CD14-positive monocyte (primary cell): ENCODE measurements around the gene KLHL9. TPM values are rescaled to one million over a fixed set of nuclear protein-coding genes. Genes with fewer than 3 reads are reported as not detected.
A peak's percentile ranks its signal among the peaks of the same experiment; 100 is the strongest.

Source experiments
- DNase-seq, 3 donors: peaks; one replicate each; pipeline ENCODE4 v3.0.0-alpha.2; 2011 to 2022
- H2AFZ ChIP-seq: 2 replicates; pipeline ENCODE4 v1.6.0; 2012; ENCODE audit warnings: mild to moderate bottlenecking, low read depth, low read length, inconsistent platforms; ENCODE audit not compliant: insufficient read depth, poor library complexity, severe bottlenecking
- H3K27ac ChIP-seq, 2 donors: 1 replicate in 1 of 2; 2 replicates in 1 of 2; pipeline ENCODE4 v1.5.1; 2012 to 2013; ENCODE audit warnings: low read length in 2 of 2, control low read depth in 1 of 2, inconsistent platforms in 1 of 2, low read depth in 1 of 2, mild to moderate bottlenecking in 1 of 2
- H3K27me3 ChIP-seq, 2 donors: one replicate each; pipeline versions ENCODE4 v1.6.0 to v1.6.1; 2011 to 2013; ENCODE audit warnings: low read length in 2 of 2; ENCODE audit not compliant: control insufficient read depth in 2 of 2, insufficient read depth in 2 of 2
- H3K36me3 ChIP-seq, 2 donors: replicated peaks in 1 of 2; 1 replicate in 1 of 2; 2 replicates in 1 of 2; pipeline versions ENCODE4 v1.5.1 to v1.6.1; 2012 to 2013; ENCODE audit warnings: low read length in 2 of 2, control low read depth in 1 of 2, inconsistent platforms in 1 of 2, mild to moderate bottlenecking in 1 of 2; ENCODE audit not compliant: insufficient read depth in 2 of 2, control insufficient read depth in 1 of 2
- H3K4me1 ChIP-seq, 2 donors: 1 replicate in 1 of 2; 2 replicates in 1 of 2; pipeline versions ENCODE4 v1.5.1 to v1.6.1; 2012 to 2013; ENCODE audit warnings: low read length in 2 of 2, control low read depth in 1 of 2, inconsistent platforms in 1 of 2, mild to moderate bottlenecking in 1 of 2, moderate library complexity in 1 of 2; ENCODE audit not compliant: insufficient read depth in 2 of 2, control insufficient read depth in 1 of 2
- H3K4me2 ChIP-seq: replicated peaks from 2 replicates; pipeline ENCODE3; 2012; ENCODE audit warnings: low read length, moderate library complexity, mild to moderate bottlenecking; ENCODE audit not compliant: poor library complexity, severe bottlenecking; ENCODE audit errors: extremely low read depth
- H3K4me3 ChIP-seq, 3 experiments: fragments of 200-600 bp in 1 of 3; sonication (generic) in 1 of 3; replicated peaks in 1 of 3; 1 replicate in 2 of 3; 2 replicates in 1 of 3; pipeline ENCODE4 v1.5.1; 2011 to 2013; ENCODE audit warnings: low read length in 3 of 3, mild to moderate bottlenecking in 3 of 3, control low read depth in 2 of 3, low read depth in 2 of 3, inconsistent platforms in 1 of 3, moderate library complexity in 1 of 3
- H3K79me2 ChIP-seq: 2 replicates; pipeline ENCODE4 v1.6.0; 2012; ENCODE audit warnings: mild to moderate bottlenecking, control low read depth, inconsistent platforms, low read length, moderate library complexity; ENCODE audit not compliant: insufficient read depth
- H3K9ac ChIP-seq: 2 replicates; pipeline ENCODE4 v1.6.0; 2017; ENCODE audit warnings: low read length, mild to moderate bottlenecking; ENCODE audit not compliant: insufficient read depth, poor library complexity, severe bottlenecking
- H3K9me3 ChIP-seq, 2 donors: replicated peaks in 1 of 2; 1 replicate in 1 of 2; 2 replicates in 1 of 2; pipeline versions ENCODE4 v1.5.1 to v1.6.1; 2012 to 2013; ENCODE audit warnings: low read length in 2 of 2, control low read depth in 1 of 2; ENCODE audit not compliant: control insufficient read depth in 1 of 2, insufficient read depth in 1 of 2
- H4K20me1 ChIP-seq: 2 replicates; pipeline ENCODE4 v1.6.0; 2012; ENCODE audit warnings: mild to moderate bottlenecking, low read length, control low read depth, moderate library complexity; ENCODE audit not compliant: insufficient read depth
- H3K27ac Mint-ChIP-seq, 7 donors: one replicate each; pipeline ENCODE4 v1.8.0; 2020; ENCODE audit warnings: mild to moderate bottlenecking in 7 of 7, mixed read lengths in 7 of 7, moderate library complexity in 6 of 7, inconsistent platforms in 2 of 7
- H3K27me3 Mint-ChIP-seq, 3 donors: one replicate each; pipeline ENCODE4 v1.8.0; 2021 to 2022; ENCODE audit warnings: low read depth in 3 of 3, mild to moderate bottlenecking in 3 of 3, mixed read lengths in 3 of 3, moderate library complexity in 3 of 3, inconsistent platforms in 1 of 3
- H3K36me3 Mint-ChIP-seq, 2 donors: one replicate each; pipeline ENCODE4 v1.8.0; 2020; ENCODE audit warnings: mixed read lengths in 2 of 2, inconsistent platforms in 1 of 2, mild to moderate bottlenecking in 1 of 2
- H3K4me1 Mint-ChIP-seq: one replicate; pipeline ENCODE4 v1.8.0; 2020; ENCODE audit warnings: mild to moderate bottlenecking, mixed read lengths
- H3K4me3 Mint-ChIP-seq, 2 donors: one replicate each; pipeline ENCODE4 v1.8.0; 2020; ENCODE audit warnings: mild to moderate bottlenecking in 2 of 2, mixed read lengths in 2 of 2, moderate library complexity in 1 of 2
- H3K9me3 Mint-ChIP-seq, 7 donors: one replicate each; pipeline ENCODE4 v1.8.0; 2020 to 2022; ENCODE audit warnings: mixed read lengths in 7 of 7, mild to moderate bottlenecking in 6 of 7, moderate library complexity in 6 of 7, inconsistent platforms in 2 of 7
- CTCF ChIP-seq: fragments of 200-600 bp; IDR thresholded peaks from one replicate; pipeline ENCODE4 v1.8.0; 2022; ENCODE audit warnings: antibody characterized with exemption, mild to moderate bottlenecking
- WGBS: methylation state at CpG from one replicate; pipeline ENCODE4 v1.1.5; 2013; ENCODE audit warnings: missing lambda C conversion rate; ENCODE audit not compliant: insufficient coverage; 5-methylcytosine and 5-hydroxymethylcytosine counted together
- intact Hi-C, 2 donors: fragments of 100-400 bp; cut with micrococcal nuclease; formaldehyde crosslinking; loops; one replicate each; pipeline versions ENCODE4 v1.15.0 to v1.15.1; 2023
- polyA minus RNA-seq: library from RNA; depleted of rRNA, polyadenylated mRNA; stranded (reverse); fragments of >200 nt; gene quantifications from 2 replicates; pipeline ENCODE4 v1.2.3, GENCODE V29; 2012
- polyA plus RNA-seq, 3 donors: library from polyadenylated mRNA; depleted of rRNA in 1 of 3; unstranded in 2 of 3; stranded (reverse) in 1 of 3; fragments of 300-500 nt in 2 of 3; fragments of >200 nt in 1 of 3; fragmentation: Illumina TruSeq in 2 of 3; gene quantifications; 1 replicate in 2 of 3; 2 replicates in 1 of 3; pipeline ENCODE4 v1.2.3, GENCODE V29; 2012 to 2021
- total RNA-seq, 12 experiments: library from RNA in 1 of 12; stranded (reverse) in 1 of 12; fragments of 120-200 nt in 1 of 12; gene quantifications; one replicate each; pipeline ENCODE4 v1.2.4 and lab custom pipeline; 2013 to 2026; ENCODE audit warnings: mixed read lengths in 6 of 12, inconsistent platforms in 1 of 12

The KLHL9 gene
- 16.5 TPM for total RNA-seq (2013)
- 1 to 10 TPM; 2.8 to 9.0 (median 7.7) TPM for polyA plus RNA-seq
- 4.6 and 8.1 TPM in 2 replicates for polyA minus RNA-seq
- total RNA-seq (lab: John Stamatoyannopoulos, UW): 16.4 to 53.2 (median 27.2) reads per million in 11 experiments

GRCh38 chr9:21334701-21335632 is at the start of gene KLHL9:
Gene KLHL9 (minus strand): TSS chr9:21335404. CDS start chr9:21334859, 545 bp downstream.
- Mint-ChIP-seq H3K4me3 (peak within 1 kb of the TSS; percentile 85 to 91), H3K9me3 (no peaks in the 10 kb centered on the region), H3K36me3 (peaks cover 12 to 15% of the 10 kb centered on the region in 2 donors), H3K27ac (peak within 1 kb of the TSS; percentile 88 to 95 (median 93)), H3K27me3 (peaks cover 0 to 8% (median 6%) of the 10 kb centered on the region in 3 donors), H3K4me1 (peaks cover 47% of the 10 kb centered on the region)
- no peaks in the 10 kb centered on the region for H3K9me3 ChIP-seq
- peak within 1 kb of the TSS; percentile 91 to 98 for H3K27ac ChIP-seq
- peak within 1 kb of the TSS; percentile 89 for H3K4me2 ChIP-seq
- H3K9ac ChIP-seq: peak within 1 kb of the TSS; percentile 94
- peak within 1 kb of the TSS; percentile 80 for H2AFZ ChIP-seq
- no peaks in the 10 kb centered on the region for H3K27me3 ChIP-seq
- peaks cover 41% of the 10 kb centered on the region for H4K20me1 ChIP-seq
- intact Hi-C loops: loop anchor here in 1 of 2 donors (10.0 kb wide), 2 partner anchors 50 to 110 kb away; partner anchors contain the start of genes IFNA1 and IFNA2
- peak; percentile 85 to 88 (median 86) for DNase-seq
- H3K79me2 ChIP-seq: peaks cover 57% of the 10 kb centered on the region
- WGBS: 0% methylated on average over 50 of the region's 55 CpGs
- H3K4me3 ChIP-seq: peak within 1 kb of the TSS; percentile 76 to 97 (median 94)
- H3K4me1 ChIP-seq: peaks cover 22 to 39% of the 10 kb centered on the region in 2 donors
- peaks cover 2 to 18% of the 10 kb centered on the region in 2 donors for H3K36me3 ChIP-seq
- no peak for TF ChIP-seq CTCF

GRCh38 chr9:21383627-21384026 is 48.4 kb upstream of the KLHL9 start:
- intact Hi-C loops: loop anchor here in 1 of 2 donors (5.0 to 10.0 kb wide), 2 partner anchors 49 to 59 kb away; partner anchors contain the start of genes IFNA1 and KLHL9
- peaks cover 36% of the 10 kb centered on the region for H3K4me1 Mint-ChIP-seq
- H3K4me3 ChIP-seq: no peak overlapping the region
- peaks cover 26 to 33% of the 10 kb centered on the region in 2 donors for H3K4me1 ChIP-seq
- no peaks in the 10 kb centered on the region for H3K79me2 ChIP-seq
- H2AFZ ChIP-seq: no peak overlapping the region
- no peaks in the 10 kb centered on the region for H4K20me1 ChIP-seq
- no peak for TF ChIP-seq CTCF
- H3K27ac Mint-ChIP-seq: no peak overlapping the region
- DNase-seq: no peak
- H3K27me3 Mint-ChIP-seq: peaks cover 56 to 69% (median 57%) of the 10 kb centered on the region in 3 donors
- 67% methylated on average over 1 of the region's 4 CpGs for WGBS
- H3K27me3 ChIP-seq: peaks cover 72 to 86% of the 10 kb centered on the region in 2 donors
- H3K4me2 ChIP-seq: no peak overlapping the region
- H3K36me3 ChIP-seq: no peaks in the 10 kb centered on the region
- no peak overlapping the region for H3K27ac ChIP-seq
- peaks cover 0 to 4% (median 0%) of the 10 kb centered on the region in 7 donors for H3K9me3 Mint-ChIP-seq
- no peaks in the 10 kb centered on the region for H3K9me3 ChIP-seq
- no peaks in the 10 kb centered on the region for H3K36me3 Mint-ChIP-seq
- no peak overlapping the region for H3K9ac ChIP-seq
- H3K4me3 Mint-ChIP-seq: peak overlapping the region in 1 of 2 donors; percentile 82
